GM12878 (cell line): ENCODE measurements around the gene UBR3. TPM values are rescaled to one million over a fixed set of nuclear protein-coding genes. Genes with fewer than 3 reads are reported as not detected.

Experiments
- ATAC-seq: fragments of 200-7000 bp; cut with Tn5 transposase; 3 replicates; pipeline ENCODE4 v1.9.1; 2020; ENCODE audit warnings: mild to moderate bottlenecking, moderate library complexity
- BruUV-seq: library from RNA; stranded (reverse); fragments of 400-500 nt; replicated peaks from 2 replicates; lab custom pipeline; 2021; lab: Mats Ljungman, UMichigan
- CTCF ChIA-PET: fragments of 300-600 bp; sonication (Branson Sonifier 250); formaldehyde crosslinking; extraction: SDS; loops from one replicate; lab custom pipeline; 2021; ENCODE audit warnings: inconsistent platforms; lab: Yijun Ruan, JAX
- POLR2A ChIA-PET: fragments of 350-600 bp; formaldehyde crosslinking; extraction: SDS; loops from one replicate; lab custom pipeline; 2021; ENCODE audit warnings: inconsistent platforms; lab: Charles Lee
- RAD21 ChIA-PET: fragments of 300-600 bp; sonication (Branson Sonifier 250); formaldehyde crosslinking; loops from one replicate; lab custom pipeline; 2023; ENCODE audit warnings: antibody characterized with exemption; ENCODE audit not compliant: unreplicated experiment; lab: Charles Lee
- SMC1A ChIA-PET: fragments of 300-600 bp; sonication (Branson Sonifier 250); formaldehyde crosslinking; loops from one replicate; lab custom pipeline; 2023; ENCODE audit not compliant: unreplicated experiment, uncharacterized antibody; lab: Charles Lee
- DNase-seq: peaks from one replicate; pipeline ENCODE4 v3.0.0-alpha.2; 2011; ENCODE audit warnings: low read depth, low spot score
- FAIRE-seq: peaks from 3 replicates; lab custom pipeline; 2011; peaks lifted over from hg19 to GRCh38; lab: Jason Lieb, UNC
- H2AFZ ChIP-seq: 2 replicates; pipeline ENCODE4 v1.6.0; 2011; ENCODE audit warnings: low read depth, low read length, control low read depth; ENCODE audit not compliant: control insufficient read depth
- H3K27ac ChIP-seq: 2 replicates; pipeline ENCODE4 v1.5.1; 2011; ENCODE audit warnings: control low read depth; ENCODE audit not compliant: control insufficient read depth, insufficient read depth
- H3K27me3 ChIP-seq, 2 experiments: replicated peaks in 1 of 2; 2 replicates each; pipeline versions ENCODE4 v1.6.0 to v1.6.1; 2011; ENCODE audit warnings: low read length in 1 of 2; ENCODE audit not compliant: control insufficient read depth in 2 of 2, insufficient read depth in 2 of 2
- H3K36me3 ChIP-seq, 2 experiments: 2 replicates each; pipeline ENCODE4 v1.5.1; 2011; ENCODE audit warnings: low read length in 1 of 2; ENCODE audit not compliant: control insufficient read depth in 2 of 2, insufficient read depth in 2 of 2
- H3K4me1 ChIP-seq: 2 replicates; pipeline ENCODE4 v1.6.1; 2011; ENCODE audit warnings: mild to moderate bottlenecking, low read length, moderate library complexity, mixed read lengths; ENCODE audit not compliant: control insufficient read depth, insufficient read depth
- H3K4me2 ChIP-seq: 2 replicates; pipeline ENCODE4 v1.6.0; 2011; ENCODE audit warnings: control low read depth; ENCODE audit not compliant: control insufficient read depth, insufficient read depth
- H3K4me3 ChIP-seq: fragments of 200-600 bp; sonication (generic); 2 replicates; pipeline ENCODE4 v1.5.1; 2016
- H3K79me2 ChIP-seq: 2 replicates; pipeline ENCODE4 v1.6.0; 2011; ENCODE audit warnings: low read length; ENCODE audit not compliant: control insufficient read depth, insufficient read depth
- H3K9ac ChIP-seq: 2 replicates; pipeline ENCODE4 v1.8.0; 2011; ENCODE audit warnings: low read length, control low read depth, mixed read lengths; ENCODE audit not compliant: control insufficient read depth, insufficient read depth
- H3K9me3 ChIP-seq: replicated peaks from 3 replicates; pipeline ENCODE4 v1.5.1; 2011; ENCODE audit warnings: mild to moderate bottlenecking, low read length; ENCODE audit not compliant: control insufficient read depth, insufficient read depth
- H4K20me1 ChIP-seq: 2 replicates; pipeline ENCODE4 v1.6.0; 2011; ENCODE audit not compliant: control insufficient read depth, insufficient read depth
- BRCA1 ChIP-seq: IDR thresholded peaks from 2 replicates; pipeline ENCODE4 v1.6.1; 2011; ENCODE audit warnings: low read depth, low read length, improper control_type of control experiment
- CEBPZ ChIP-seq: fragments of 150-350 bp; IDR thresholded peaks from 2 replicates; pipeline ENCODE4 v1.6.1; 2016; ENCODE audit warnings: low read depth, low read length
- CHD2 ChIP-seq: IDR thresholded peaks from 2 replicates; pipeline ENCODE4 v1.6.1; 2011; ENCODE audit warnings: low read depth, low read length, improper control_type of control experiment, borderline replicate concordance
- E2F4 ChIP-seq: IDR thresholded peaks from 2 replicates; pipeline ENCODE4 v1.6.1; 2012; ENCODE audit warnings: low read depth, low read length, improper control_type of control experiment
- FOS ChIP-seq: IDR thresholded peaks from 3 replicates; pipeline ENCODE4 v1.6.1; 2011; ENCODE audit warnings: borderline replicate concordance; ENCODE audit not compliant: insufficient read length; ENCODE audit errors: extremely low read depth
- HDAC2 ChIP-seq: fragments of 200-600 bp; sonication (generic); IDR thresholded peaks from 2 replicates; pipeline ENCODE4 v1.6.1; 2017
- IKZF1 ChIP-seq: fragments of 450-650 bp; conservative IDR thresholded peaks from 2 replicates; pipeline ENCODE4 v1.6.1; 2017; ENCODE audit warnings: antibody characterized with exemption, mild to moderate bottlenecking
- KLF5 ChIP-seq: fragments of 450-650 bp; IDR thresholded peaks from 2 replicates; pipeline ENCODE4 v1.6.1; 2014; ENCODE audit warnings: mild to moderate bottlenecking; ENCODE audit not compliant: partially characterized antibody
- MYB ChIP-seq: fragments of 150-350 bp; IDR thresholded peaks from 2 replicates; pipeline ENCODE4 v1.6.1; 2014; ENCODE audit warnings: mild to moderate bottlenecking, low read depth, low read length, borderline replicate concordance
- NFXL1 ChIP-seq: fragments of 450-650 bp; IDR thresholded peaks from 2 replicates; pipeline ENCODE4 v1.6.1; 2017; ENCODE audit warnings: antibody characterized with exemption, mild to moderate bottlenecking, borderline replicate concordance
- NFYB ChIP-seq: IDR thresholded peaks from 2 replicates; pipeline ENCODE4 v1.6.1; 2011; ENCODE audit warnings: low read depth, mild to moderate bottlenecking, low read length, improper control_type of control experiment, moderate library complexity; ENCODE audit not compliant: insufficient read depth
- NR2C2 ChIP-seq: IDR thresholded peaks from 2 replicates; pipeline ENCODE4 v1.6.1; 2011; ENCODE audit warnings: borderline replicate concordance, low read depth; ENCODE audit not compliant: control insufficient read depth, insufficient read length
- NRF1 ChIP-seq: conservative IDR thresholded peaks from 2 replicates; pipeline ENCODE4 v1.6.1; 2011; ENCODE audit warnings: mild to moderate bottlenecking, low read depth, low read length, improper control_type of control experiment
- PKNOX1 ChIP-seq: fragments of 450-650 bp; IDR thresholded peaks from 2 replicates; pipeline ENCODE4 v1.6.1; 2016; ENCODE audit warnings: mild to moderate bottlenecking
- PML ChIP-seq: IDR thresholded peaks from 2 replicates; pipeline ENCODE4 v1.6.1; 2012; ENCODE audit warnings: low read length, inconsistent platforms
- POLR2A ChIP-seq: IDR thresholded peaks from 2 replicates; pipeline ENCODE4 v1.6.1; 2011; ENCODE audit warnings: low read depth, mild to moderate bottlenecking, low read length
- RELA ChIP-seq: fragments of 450-650 bp; IDR thresholded peaks from 2 replicates; pipeline ENCODE4 v1.8.0; 2014; ENCODE audit warnings: borderline replicate concordance; ENCODE audit not compliant: partially characterized antibody
- TCF12 ChIP-seq: IDR thresholded peaks from 2 replicates; pipeline ENCODE4 v1.6.1; 2011; ENCODE audit warnings: low read depth, mild to moderate bottlenecking, low read length
- TCF3 ChIP-seq: IDR thresholded peaks from 2 replicates; pipeline ENCODE4 v1.6.1; 2012; ENCODE audit warnings: low read depth, mild to moderate bottlenecking, low read length, borderline replicate concordance; ENCODE audit not compliant: insufficient read depth
- ZNF274 ChIP-seq: IDR thresholded peaks from one replicate; pipeline ENCODE4 v1.8.0; 2011; ENCODE audit not compliant: insufficient read length, insufficient read depth
- WGBS: methylation state at CpG from one replicate; pipeline ENCODE4 v1.1.6; 2016; ENCODE audit warnings: low lambda C conversion rate; ENCODE audit not compliant: insufficient replicate concordance, insufficient coverage; ENCODE audit errors: missing lambda C conversion rate; 5-methylcytosine and 5-hydroxymethylcytosine counted together
- in situ Hi-C: fragments of 300-500 bp; cut with MboI; formaldehyde crosslinking; loops from 9 replicates; pipeline ENCODE4 v1.14.3; 2018; ENCODE audit warnings: mixed read lengths
- intact Hi-C: fragments of 100-400 bp; cut with micrococcal nuclease; formaldehyde crosslinking; loops from one replicate; pipeline ENCODE4 v1.14.2; 2022; ENCODE audit not compliant: unreplicated experiment
- polyA plus RNA-seq, 11 experiments: library from polyadenylated mRNA; depleted of rRNA in 4 of 11; unstranded in 6 of 11; stranded (reverse) in 5 of 11; fragments of >200 nt; fragmentation: Nextera tagmentation in 4 of 11; fragmentation: Illumina TruSeq in 1 of 11; extraction: Ambion mirVana in 4 of 11; extraction: Trizol in 1 of 11; gene quantifications; 1 replicate in 1 of 11; 2 replicates in 10 of 11; pipeline versions ENCODE4 v1.2.1 to v1.2.3, GENCODE V29; 2011 to 2016; ENCODE audit warnings: inconsistent platforms in 2 of 11, missing spikeins in 2 of 11, low read depth in 1 of 11
- total RNA-seq, 4 experiments: library from RNA; depleted of rRNA in 3 of 4; stranded (reverse); fragments of >200 nt in 3 of 4; fragmentation: Illumina TruSeq in 1 of 4; extraction: Trizol in 1 of 4; gene quantifications; 2 replicates each; pipeline versions ENCODE4 v1.2.1 to v1.2.3, GENCODE V29; 2013 to 2021

UBR3 gene
- total and polyA plus RNA-seq, 10 of the 15 experiments (the other 5 are each of a cell fraction or from before 2014, with no cell fraction given), result 3.8 to 22.9 (median 11.2) TPM

GRCh38 chr2:169923977-169924376 lies 96.7 kb downstream of the UBR3 start (continued):
- no peak for TF ChIP-seq CEBPZ
- TF ChIP-seq ZNF274, result no peak
- TF ChIP-seq NFXL1, result no peak
- TF ChIP-seq BRCA1, result no peak

GRCh38 chr2:169925968-169926367 lies 98.7 kb downstream of the UBR3 start:
- no TSS peak for BruUV-seq
- no peak overlapping the region for H3K27ac ChIP-seq
- intact Hi-C loops, result no loop called here
- 0 out of 4 replicates have a peak, but pooled peaks cover 0 to 3% of the 10 kb centered on the region in 2 experiments for H3K36me3 ChIP-seq
- in situ Hi-C loops, result no loop called here
- FAIRE-seq (no peak), ATAC-seq (no peak), DNase-seq (no peak)
- ChIA-PET POLR2A (no interaction called here), SMC1A (no interaction called here), RAD21 (no interaction called here), CTCF (interaction anchor here (1.4 kb wide), 1 partner anchor 398 kb away, joined by 3 read pairs; no protein-coding TSS in a partner anchor)
- H3K27me3 ChIP-seq, result no peaks in the 10 kb centered on the region
- no peak overlapping the region for H3K4me3 ChIP-seq
- WGBS, result 100% methylated on average over 2 of the region's 2 CpGs
- H2AFZ ChIP-seq, result no peak overlapping the region
- H3K4me2 ChIP-seq, result no peak overlapping the region
- H3K9ac ChIP-seq, result no peak overlapping the region
- H3K4me1 ChIP-seq, result no peaks in the 10 kb centered on the region
- H3K9me3 ChIP-seq, result no peaks in the 10 kb centered on the region
- no peaks in the 10 kb centered on the region for H4K20me1 ChIP-seq
- no peaks in the 10 kb centered on the region for H3K79me2 ChIP-seq
- TF ChIP-seq ZNF274 (no peak), E2F4 (no peak), CHD2 (no peak), MYB (no peak), FOS (no peak), TCF3 (no peak), POLR2A (no peak), IKZF1 (no peak), NFYB (no peak), HDAC2 (no peak), TCF12 (no peak), PML (no peak), NRF1 (no peak), RELA (no peak), NR2C2 (no peak), KLF5 (no peak), BRCA1 (no peak), PKNOX1 (no peak)
